Kidney epithelial cell (primary cell): ENCODE results near the gene TFF3. TPM values are rescaled to one million over a fixed set of nuclear protein-coding genes. Genes with fewer than 3 reads are reported as not detected.
"Not testable (repeated sequence)": the region's sequence is repeated elsewhere in the genome, so short reads cannot be mapped to it uniquely, and the experiment has no call there.

Source experiments
- DNase-seq: peaks from one replicate; pipeline ENCODE4 v3.0.0-alpha.2; 2010; ENCODE audit warnings: low read depth
- H3K27me3 ChIP-seq: 2 replicates; pipeline ENCODE4 v1.6.0; 2011; ENCODE audit warnings: low read length; ENCODE audit not compliant: control insufficient read depth, insufficient read depth
- H3K36me3 ChIP-seq: 2 replicates; pipeline ENCODE4 v1.5.1; 2011; ENCODE audit warnings: low read length; ENCODE audit not compliant: control insufficient read depth, insufficient read depth
- H3K4me3 ChIP-seq: 2 replicates; pipeline ENCODE4 v1.5.1; 2011; ENCODE audit warnings: low read depth, mild to moderate bottlenecking, control low read depth, low read length
- total RNA-seq: library from RNA; depleted of rRNA; stranded (reverse); fragments of >200 nt; gene quantifications from 2 replicates; pipeline ENCODE4 v1.2.3, GENCODE V29; 2015
- TF ChIP-seq, protein P1 (sequence below): IDR thresholded peaks from 2 replicates; pipeline ENCODE4 v1.5.1; 2011; ENCODE audit warnings: mild to moderate bottlenecking, moderate library complexity, low read length, control low read depth, inconsistent platforms; ENCODE audit not compliant: insufficient read depth, poor library complexity, severe bottlenecking

TFF3 gene
- total RNA-seq, 1 donor from 2014 or later = 0.17 TPM

DNA sequence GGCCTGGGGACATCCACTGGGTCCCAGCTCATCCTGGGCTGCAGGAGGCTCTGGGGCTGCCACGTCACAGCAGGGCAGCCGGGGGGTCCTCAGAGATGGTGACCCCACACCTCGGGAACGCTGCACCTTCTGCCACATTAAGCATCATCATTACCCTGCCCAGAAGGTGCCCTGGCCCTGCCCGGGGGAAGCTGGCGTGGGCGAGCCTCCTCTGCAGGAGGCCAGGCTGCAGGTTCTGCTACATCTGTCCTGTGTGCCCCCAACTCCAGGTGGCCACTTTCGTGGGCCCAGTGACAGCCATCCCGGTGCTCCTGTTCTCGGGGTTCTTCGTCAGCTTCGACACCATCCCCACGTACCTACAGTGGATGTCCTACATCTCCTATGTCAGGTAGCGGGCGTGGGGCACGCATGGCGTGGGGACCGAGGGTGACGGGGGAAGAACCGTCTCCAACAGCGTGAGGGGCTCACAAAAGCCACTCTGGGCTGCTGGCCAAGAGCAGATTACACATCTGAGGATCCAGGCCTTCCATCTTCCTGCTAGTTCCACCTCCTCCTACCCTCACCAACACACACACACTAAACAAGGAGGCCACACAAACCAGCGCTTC, 20.8 kb downstream of the TFF3 start:
- Histone ChIP-seq H3K4me3 (no peak overlapping the region), H3K27me3 (peaks cover 8% of the 10 kb centered on the region), H3K36me3 (no peaks in the 10 kb centered on the region)
- DNase-seq = no peak
- TF ChIP-seq, protein P1, sequence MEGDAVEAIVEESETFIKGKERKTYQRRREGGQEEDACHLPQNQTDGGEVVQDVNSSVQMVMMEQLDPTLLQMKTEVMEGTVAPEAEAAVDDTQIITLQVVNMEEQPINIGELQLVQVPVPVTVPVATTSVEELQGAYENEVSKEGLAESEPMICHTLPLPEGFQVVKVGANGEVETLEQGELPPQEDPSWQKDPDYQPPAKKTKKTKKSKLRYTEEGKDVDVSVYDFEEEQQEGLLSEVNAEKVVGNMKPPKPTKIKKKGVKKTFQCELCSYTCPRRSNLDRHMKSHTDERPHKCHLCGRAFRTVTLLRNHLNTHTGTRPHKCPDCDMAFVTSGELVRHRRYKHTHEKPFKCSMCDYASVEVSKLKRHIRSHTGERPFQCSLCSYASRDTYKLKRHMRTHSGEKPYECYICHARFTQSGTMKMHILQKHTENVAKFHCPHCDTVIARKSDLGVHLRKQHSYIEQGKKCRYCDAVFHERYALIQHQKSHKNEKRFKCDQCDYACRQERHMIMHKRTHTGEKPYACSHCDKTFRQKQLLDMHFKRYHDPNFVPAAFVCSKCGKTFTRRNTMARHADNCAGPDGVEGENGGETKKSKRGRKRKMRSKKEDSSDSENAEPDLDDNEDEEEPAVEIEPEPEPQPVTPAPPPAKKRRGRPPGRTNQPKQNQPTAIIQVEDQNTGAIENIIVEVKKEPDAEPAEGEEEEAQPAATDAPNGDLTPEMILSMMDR = no peak

- Histone ChIP-seq H3K4me3 (no peak overlapping the region), H3K36me3 (no peaks in the 10 kb centered on the region)
- TF ChIP-seq, protein P1 = no peak
Observed at GRCh38 chr21:42293649-42294272, 21.4 kb downstream of the TFF3 start.

DNA sequence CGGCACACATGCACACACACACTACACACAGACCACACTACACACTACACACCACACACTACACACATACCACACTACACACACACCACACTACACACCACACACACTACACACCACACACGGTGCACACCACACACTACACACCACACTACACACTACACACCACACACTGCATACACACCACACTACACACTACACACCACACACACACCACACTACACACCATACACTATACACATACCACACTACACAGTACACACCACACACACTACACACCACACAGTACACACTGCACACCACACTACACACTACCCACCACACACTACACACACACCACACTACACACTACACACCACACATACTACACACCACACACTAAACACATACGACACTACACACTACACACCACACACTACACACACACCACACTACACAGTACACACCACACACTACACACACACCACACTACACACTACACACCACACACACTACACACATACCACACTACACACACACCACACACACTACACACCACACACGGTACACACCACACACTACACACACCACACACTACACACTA, 22.6 kb downstream of the TFF3 start:
- not testable (repeated sequence) for H3K4me3 ChIP-seq, H3K27me3 ChIP-seq, DNase-seq, H3K36me3 ChIP-seq

More at GRCh38 chr21:42293649-42294272, 21.4 kb downstream of the TFF3 start:
- DNase-seq = no peak
- peaks cover 8% of the 10 kb centered on the region for H3K27me3 ChIP-seq

GRCh38 chr21:42291751-42292562, 23.3 kb downstream of the TFF3 start:
- TF ChIP-seq, protein P1 = no peak
- Histone ChIP-seq H3K4me3 (no peak overlapping the region), H3K36me3 (no peaks in the 10 kb centered on the region), H3K27me3 (peaks cover 5% of the 10 kb centered on the region)
- no peak for DNase-seq

GRCh38 chr21:42291003-42291750, 24.0 kb downstream of the TFF3 start:
- no peak for DNase-seq
- Histone ChIP-seq H3K27me3 (peaks cover 3% of the 10 kb centered on the region), H3K4me3 (no peak overlapping the region), H3K36me3 (no peaks in the 10 kb centered on the region)
- TF ChIP-seq, protein P1 = no peak

DNA sequence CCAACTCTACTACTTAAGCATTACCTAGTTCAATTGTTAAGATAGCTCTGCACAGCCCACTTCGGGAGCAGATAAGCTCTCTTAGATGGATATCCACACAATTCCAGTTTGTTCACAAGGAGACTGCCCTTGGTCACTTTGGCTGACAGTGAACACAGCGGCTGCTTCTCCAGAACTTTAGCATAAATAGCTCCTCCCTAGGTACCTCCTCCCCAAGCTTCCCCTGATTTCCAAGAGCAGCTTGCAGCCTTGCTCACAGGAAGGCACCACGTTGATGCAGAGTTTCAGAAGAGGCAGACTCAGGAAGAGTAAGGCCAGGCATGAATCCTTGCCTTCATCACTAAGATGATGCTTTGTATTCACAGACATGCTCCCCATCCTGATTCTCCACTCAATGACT, 24.7 kb downstream of the TFF3 start:
- TF ChIP-seq, protein P1 = no peak
- DNase-seq = no peak
- Histone ChIP-seq H3K27me3 (no peaks in the 10 kb centered on the region), H3K36me3 (no peaks in the 10 kb centered on the region), H3K4me3 (no peak overlapping the region)
